Activated CD4-positive, alpha-beta T cell treated with anti-CD3 and anti-CD28 coated beads for 48 hours (primary cell): ENCODE measurements around the gene MAD2L1.

ENCODE experiments used
- DNase-seq: peaks from one replicate; pipeline ENCODE4 v3.0.0-alpha.2; 2020

MAD2L1 gene

GRCh38 chr4:120056246-120056645 is 10.4 kb downstream of the MAD2L1 start:
- no peak for DNase-seq

GRCh38 chr4:120055795-120056194 is 10.9 kb downstream of the MAD2L1 start:
- DNase-seq: no peak

- DNase-seq: no peak
These were observed 11.5 kb downstream of the MAD2L1 start for GRCh38 chr4:120055162-120055561.

GRCh38 chr4:120053911-120054310 is 12.7 kb downstream of the MAD2L1 start:
- no peak for DNase-seq

- DNase-seq: no peak
These were observed 13.8 kb downstream of the MAD2L1 start for GRCh38 chr4:120052856-120053255.

GRCh38 chr4:120051253-120051652 is 15.4 kb downstream of the MAD2L1 start:
- no peak for DNase-seq

- peak; percentile 77 for DNase-seq
These were observed 16.7 kb downstream of the MAD2L1 start for GRCh38 chr4:120049732-120050494.

- DNase-seq: no peak
These were observed 22.8 kb downstream of the MAD2L1 start for GRCh38 chr4:120043828-120044227.

GRCh38 chr4:120037411-120037810 is 29.2 kb downstream of the MAD2L1 start:
- DNase-seq: no peak

GRCh38 chr4:120034913-120035312 is 31.7 kb downstream of the MAD2L1 start:
- no peak for DNase-seq

GRCh38 chr4:120026853-120027252 is 39.8 kb downstream of the MAD2L1 start:
- DNase-seq: no peak

- DNase-seq: no peak
These were observed 41.1 kb downstream of the MAD2L1 start for GRCh38 chr4:120025516-120025915.

GRCh38 chr4:120018786-120019185 is 47.9 kb downstream of the MAD2L1 start:
- DNase-seq: no peak

GRCh38 chr4:120017939-120018692 is 48.5 kb downstream of the MAD2L1 start:
- DNase-seq: no peak

GRCh38 chr4:120011725-120012124 is 54.9 kb downstream of the MAD2L1 start:
- DNase-seq: no peak

GRCh38 chr4:120010646-120011045 is 56.0 kb downstream of the MAD2L1 start:
- no peak for DNase-seq

- DNase-seq: no peak
These were observed 56.9 kb downstream of the MAD2L1 start for GRCh38 chr4:120009731-120010130.

GRCh38 chr4:120008957-120009356 is 57.7 kb downstream of the MAD2L1 start:
- DNase-seq: no peak

GRCh38 chr4:120007896-120008436 is 58.7 kb downstream of the MAD2L1 start:
- DNase-seq: no peak

GRCh38 chr4:120007191-120007871 is 59.3 kb downstream of the MAD2L1 start:
- no peak for DNase-seq
